ENCODE data around the gene TTBK1.
A peak's percentile ranks its signal among the peaks of the same experiment; 100 is the strongest.

Gene TTBK1

GRCh38 chr6:43226192-43226851 is 17.0 kb upstream of the TTBK1 start:
- peaks cover 11% of the 10 kb centered on the region for H3K4me1 ChIP-seq (ENCODE audit: insufficient read depth, low read length)
- no peak overlapping the region for H3K4me3 ChIP-seq (ENCODE audit: low read depth in 1 of 2, low read length in 2 of 2)
- H3K36me3 ChIP-seq (ENCODE audit: insufficient read depth, low read length) = peaks cover 4% of the 10 kb centered on the region
- no peak overlapping the region for H3K9ac ChIP-seq (ENCODE audit: low read length)
- no peaks in the 10 kb centered on the region for H3K9me3 ChIP-seq (ENCODE audit: low read length)
- no peaks in the 10 kb centered on the region for H3K27me3 ChIP-seq (ENCODE audit: control insufficient read depth in 1 of 2, insufficient read depth in 2 of 2, low read length in 2 of 2)
- no peak overlapping the region for H3K27ac ChIP-seq (ENCODE audit: low read depth, low read length)

DNA sequence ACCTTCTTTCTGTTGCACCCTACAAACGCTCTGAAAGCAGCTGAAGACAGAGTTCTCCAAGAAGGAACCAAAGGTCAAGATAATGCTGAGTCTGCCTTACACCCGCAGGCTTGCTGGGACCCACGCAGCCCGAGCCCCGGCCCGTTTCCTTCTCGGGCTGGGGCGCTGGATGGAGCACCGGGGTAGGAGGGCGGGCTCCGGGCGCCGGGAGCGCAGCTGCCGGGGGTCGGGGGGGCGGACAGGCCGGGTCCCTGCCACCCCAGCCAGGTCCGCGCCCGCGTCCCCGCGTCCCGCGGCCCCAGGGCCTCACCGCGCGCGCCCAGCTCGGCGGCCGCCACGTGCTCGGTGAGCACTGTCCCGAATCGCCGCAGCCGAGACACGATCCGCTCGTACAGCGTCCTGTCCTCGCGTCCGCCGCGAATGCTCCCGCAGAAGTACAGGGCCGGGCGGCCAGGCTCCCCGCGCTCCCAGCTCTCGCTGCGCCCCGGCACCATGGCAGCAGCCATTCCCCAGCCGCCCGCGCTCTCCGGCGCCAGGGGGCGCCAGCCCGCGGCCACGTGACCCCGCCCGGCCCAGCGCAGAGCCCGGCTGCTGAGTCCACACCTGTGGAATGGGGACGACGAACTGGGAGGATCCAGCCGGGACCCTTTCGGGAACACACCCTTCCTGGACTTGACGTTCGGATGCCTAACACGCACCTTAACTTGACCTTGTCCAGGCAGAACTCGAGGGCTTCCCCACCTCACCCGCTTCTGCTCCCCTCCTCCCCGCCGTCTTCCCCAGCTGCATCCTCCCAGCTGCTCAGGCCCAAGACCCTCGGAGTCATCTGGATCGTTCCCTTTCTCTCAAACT is 14.1 kb upstream of the TTBK1 start, which contains the start of gene DNPH1:
TSS of gene DNPH1 (minus strand) at position 531 of the 852 bp plus-strand sequence. CDS start at position 506, 25 bp downstream.
- no peaks in the 10 kb centered on the region for H3K9me3 ChIP-seq (ENCODE audit: low read length)
- H3K36me3 ChIP-seq (ENCODE audit: insufficient read depth, low read length) = no peaks in the 10 kb centered on the region
- H3K9ac ChIP-seq (ENCODE audit: low read length) = no peak within 1 kb of the TSS
- H3K27ac ChIP-seq (ENCODE audit: low read depth, low read length) = peak within 1 kb of the TSS; percentile 35
- H3K4me1 ChIP-seq (ENCODE audit: insufficient read depth, low read length) = peaks cover 11% of the 10 kb centered on the region
- H3K4me3 ChIP-seq (ENCODE audit: low read depth in 1 of 2, low read length in 2 of 2) = peak within 1 kb of the TSS; percentile 55 to 66
- H3K27me3 ChIP-seq (ENCODE audit: control insufficient read depth in 1 of 2, insufficient read depth in 2 of 2, low read length in 2 of 2) = no peaks in the 10 kb centered on the region

DNA sequence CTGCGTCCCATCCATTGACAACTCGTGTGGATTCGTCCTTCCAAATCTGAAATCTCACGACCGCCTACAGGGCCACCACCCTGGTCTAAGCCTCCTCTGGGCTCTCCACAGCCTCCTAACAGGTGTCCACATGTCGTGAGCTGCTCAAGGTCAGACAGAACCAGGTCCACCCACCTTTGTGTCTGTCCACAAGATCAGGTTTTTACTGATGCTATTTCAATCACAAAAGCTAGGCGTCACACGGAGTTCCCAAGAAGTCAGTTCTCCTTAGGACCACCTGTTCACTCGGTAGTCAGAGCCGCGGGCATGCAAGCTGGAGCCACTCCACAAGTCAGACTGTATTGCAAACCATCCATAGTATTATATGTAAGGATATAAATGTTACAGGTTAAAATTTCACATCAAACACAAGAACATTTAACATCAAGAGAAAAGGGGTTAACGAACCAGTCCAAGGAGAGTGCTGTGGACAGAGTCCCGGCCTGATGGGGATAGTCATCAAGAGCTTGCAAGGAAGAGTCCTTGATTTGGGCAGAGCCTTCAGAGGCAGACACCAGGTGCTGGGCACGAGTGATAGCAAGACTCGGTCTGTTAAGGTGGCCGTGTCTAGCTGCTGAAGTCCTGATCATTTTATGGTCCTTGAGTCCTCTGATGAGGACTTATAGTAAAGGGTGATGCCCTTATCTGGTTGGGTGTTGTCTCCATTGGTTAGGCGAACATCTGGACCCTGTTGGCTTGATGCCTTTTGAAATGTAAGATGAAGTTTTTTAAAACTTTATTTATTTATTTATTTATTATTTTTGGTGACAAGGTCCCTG is 13.3 kb upstream of the TTBK1 start:
- Histone ChIP-seq H3K4me3 (ENCODE audit: low read depth in 1 of 2, low read length in 2 of 2) (peak overlapping the region in 1 of 2 donors; percentile 55), H3K27me3 (ENCODE audit: control insufficient read depth in 1 of 2, insufficient read depth in 2 of 2, low read length in 2 of 2) (peaks cover 0 to 1% of the 10 kb centered on the region in 2 donors), H3K9me3 (ENCODE audit: low read length) (no peaks in the 10 kb centered on the region), H3K27ac (ENCODE audit: low read depth, low read length) (no peak overlapping the region), H3K36me3 (ENCODE audit: insufficient read depth, low read length) (no peaks in the 10 kb centered on the region), H3K4me1 (ENCODE audit: insufficient read depth, low read length) (peaks cover 11% of the 10 kb centered on the region), H3K9ac (ENCODE audit: low read length) (no peak overlapping the region)

- Histone ChIP-seq H3K9me3 (ENCODE audit: low read length) (no peaks in the 10 kb centered on the region), H3K27me3 (ENCODE audit: control insufficient read depth in 1 of 2, insufficient read depth in 2 of 2, low read length in 2 of 2) (peaks cover 0 to 3% of the 10 kb centered on the region in 2 donors), H3K27ac (ENCODE audit: low read depth, low read length) (no peak overlapping the region), H3K9ac (ENCODE audit: low read length) (no peak overlapping the region), H3K4me1 (ENCODE audit: insufficient read depth, low read length) (peaks cover 11% of the 10 kb centered on the region), H3K4me3 (ENCODE audit: low read depth in 1 of 2, low read length in 2 of 2) (no peak overlapping the region), H3K36me3 (ENCODE audit: insufficient read depth, low read length) (no peaks in the 10 kb centered on the region)
Measured at GRCh38 chr6:43231053-43231452, 12.2 kb upstream of the TTBK1 start.

DNA sequence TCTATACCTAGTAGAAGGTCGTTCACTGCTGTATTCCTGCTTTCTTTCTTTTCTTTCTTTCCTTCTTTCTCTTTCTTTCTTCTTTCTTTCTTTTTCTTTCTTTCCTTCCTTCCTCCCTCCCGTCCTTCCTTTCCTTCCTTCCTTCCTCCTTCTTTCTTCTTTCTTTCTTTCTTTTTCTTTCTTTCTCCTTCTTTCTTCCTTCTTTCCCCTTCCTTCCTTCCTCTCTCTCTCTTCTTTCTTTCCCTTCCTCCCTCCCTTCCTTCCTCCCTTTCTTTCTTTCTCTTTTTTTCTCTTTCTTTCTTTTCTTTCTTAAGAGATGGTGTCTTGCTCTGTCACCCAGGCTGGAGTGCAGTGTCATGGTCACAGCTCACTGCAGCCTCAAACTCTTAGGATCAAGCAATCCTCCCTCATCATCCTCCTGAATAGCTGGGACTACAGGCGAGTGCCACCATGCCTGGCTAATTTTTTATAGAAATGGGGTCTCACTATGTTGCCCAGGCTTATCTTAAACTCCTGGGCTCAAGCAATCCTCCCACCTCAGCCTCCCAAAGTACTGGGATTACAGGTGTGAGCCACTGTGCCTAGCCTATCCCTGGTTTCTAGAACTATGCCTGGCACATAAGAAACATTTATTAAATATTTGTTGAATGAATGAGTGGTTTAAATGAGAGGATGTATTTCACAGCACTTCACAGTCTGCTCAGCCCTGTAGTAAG is 11.4 kb upstream of the TTBK1 start:
- Histone ChIP-seq H3K9me3 (ENCODE audit: low read length) (no peaks in the 10 kb centered on the region), H3K4me3 (ENCODE audit: low read depth in 1 of 2, low read length in 2 of 2) (no peak overlapping the region), H3K36me3 (ENCODE audit: insufficient read depth, low read length) (no peaks in the 10 kb centered on the region)

GRCh38 chr6:43235841-43236240 is 7.4 kb upstream of the TTBK1 start:
- H3K36me3 ChIP-seq (ENCODE audit: insufficient read depth, low read length) = no peaks in the 10 kb centered on the region
- H3K4me3 ChIP-seq (ENCODE audit: low read depth in 1 of 2, low read length in 2 of 2) = no peak overlapping the region
- H3K9me3 ChIP-seq (ENCODE audit: low read length) = no peaks in the 10 kb centered on the region
- no peak overlapping the region for H3K27ac ChIP-seq (ENCODE audit: low read depth, low read length)
- no peak overlapping the region for H3K9ac ChIP-seq (ENCODE audit: low read length)
- peaks cover 0 to 3% of the 10 kb centered on the region in 2 donors for H3K27me3 ChIP-seq (ENCODE audit: control insufficient read depth in 1 of 2, insufficient read depth in 2 of 2, low read length in 2 of 2)
- no peaks in the 10 kb centered on the region for H3K4me1 ChIP-seq (ENCODE audit: insufficient read depth, low read length)

More for the DNA sequence above, 11.4 kb upstream of the TTBK1 start:
- no peak overlapping the region for H3K27ac ChIP-seq (ENCODE audit: low read depth, low read length)
- H3K27me3 ChIP-seq (ENCODE audit: control insufficient read depth in 1 of 2, insufficient read depth in 2 of 2, low read length in 2 of 2) = peaks cover 0 to 3% of the 10 kb centered on the region in 2 donors
- H3K4me1 ChIP-seq (ENCODE audit: insufficient read depth, low read length) = peaks cover 11% of the 10 kb centered on the region
- no peak overlapping the region for H3K9ac ChIP-seq (ENCODE audit: low read length)

DNA sequence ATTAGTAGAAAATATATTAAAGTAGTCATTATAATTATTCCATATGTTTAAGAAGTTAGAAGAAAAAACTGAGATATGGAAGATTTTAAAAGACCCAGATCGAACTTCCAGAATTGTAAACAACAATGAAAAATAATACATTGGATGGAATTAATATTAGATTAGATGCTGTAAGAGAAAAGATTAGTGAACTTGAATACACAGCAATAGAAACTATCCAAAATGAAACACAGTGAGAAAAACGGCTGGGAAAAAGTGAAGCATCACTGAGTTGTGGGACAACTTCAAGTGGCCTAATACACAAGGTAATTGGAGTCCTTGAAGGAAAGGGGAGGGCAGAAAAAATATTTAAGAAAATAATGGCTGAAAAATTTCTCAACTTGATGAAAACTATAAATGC is 4.2 kb upstream of the TTBK1 start:
- Histone ChIP-seq H3K27me3 (ENCODE audit: control insufficient read depth in 1 of 2, insufficient read depth in 2 of 2, low read length in 2 of 2) (peaks cover 11 to 18% of the 10 kb centered on the region in 2 donors), H3K4me3 (ENCODE audit: low read depth in 1 of 2, low read length in 2 of 2) (no peak overlapping the region), H3K9ac (ENCODE audit: low read length) (no peak overlapping the region), H3K9me3 (ENCODE audit: low read length) (no peaks in the 10 kb centered on the region), H3K4me1 (ENCODE audit: insufficient read depth, low read length) (no peaks in the 10 kb centered on the region), H3K27ac (ENCODE audit: low read depth, low read length) (no peak overlapping the region), H3K36me3 (ENCODE audit: insufficient read depth, low read length) (no peaks in the 10 kb centered on the region)

- Histone ChIP-seq H3K36me3 (ENCODE audit: insufficient read depth, low read length) (no peaks in the 10 kb centered on the region), H3K27ac (ENCODE audit: low read depth, low read length) (no peak overlapping the region), H3K27me3 (ENCODE audit: control insufficient read depth in 1 of 2, insufficient read depth in 2 of 2, low read length in 2 of 2) (peaks cover 13 to 30% of the 10 kb centered on the region in 2 donors), H3K4me3 (ENCODE audit: low read depth in 1 of 2, low read length in 2 of 2) (no peak overlapping the region), H3K9me3 (ENCODE audit: low read length) (no peaks in the 10 kb centered on the region), H3K9ac (ENCODE audit: low read length) (no peak overlapping the region), H3K4me1 (ENCODE audit: insufficient read depth, low read length) (no peaks in the 10 kb centered on the region)
Measured at GRCh38 chr6:43240950-43241349, 2.3 kb upstream of the TTBK1 start.

GRCh38 chr6:43241446-43241845 is 1.8 kb upstream of the TTBK1 start:
- no peak overlapping the region for H3K27ac ChIP-seq (ENCODE audit: low read depth, low read length)
- H3K9me3 ChIP-seq (ENCODE audit: low read length) = no peaks in the 10 kb centered on the region
- no peaks in the 10 kb centered on the region for H3K36me3 ChIP-seq (ENCODE audit: insufficient read depth, low read length)
- no peak overlapping the region for H3K4me3 ChIP-seq (ENCODE audit: low read depth in 1 of 2, low read length in 2 of 2)
- peaks cover under 1% of the 10 kb centered on the region for H3K4me1 ChIP-seq (ENCODE audit: insufficient read depth, low read length)
- H3K9ac ChIP-seq (ENCODE audit: low read length) = no peak overlapping the region
- H3K27me3 ChIP-seq (ENCODE audit: control insufficient read depth in 1 of 2, insufficient read depth in 2 of 2, low read length in 2 of 2) = peaks cover 13 to 30% of the 10 kb centered on the region in 2 donors

- H3K27me3 ChIP-seq (ENCODE audit: control insufficient read depth in 1 of 2, insufficient read depth in 2 of 2, low read length in 2 of 2) = peaks cover 13 to 30% of the 10 kb centered on the region in 2 donors
- no peak overlapping the region for H3K27ac ChIP-seq (ENCODE audit: low read depth, low read length)
- H3K4me3 ChIP-seq (ENCODE audit: low read depth in 1 of 2, low read length in 2 of 2) = no peak overlapping the region
- H3K9me3 ChIP-seq (ENCODE audit: low read length) = no peaks in the 10 kb centered on the region
- H3K9ac ChIP-seq (ENCODE audit: low read length) = no peak overlapping the region
- no peaks in the 10 kb centered on the region for H3K36me3 ChIP-seq (ENCODE audit: insufficient read depth, low read length)
- peaks cover 13% of the 10 kb centered on the region for H3K4me1 ChIP-seq (ENCODE audit: insufficient read depth, low read length)
Measured at GRCh38 chr6:43243664-43244321, 512 bp downstream of the TTBK1 start.
